Hepatocyte (in vitro differentiated cells): ENCODE measurements around the gene NFIX.

Source experiments
- EZH2 ChIP-seq: fragments of 200-600 bp; sonication (generic); IDR thresholded peaks from 2 replicates; pipeline ENCODE4 v1.6.1; 2016; ENCODE audit warnings: antibody characterized with exemption, mild to moderate bottlenecking, borderline replicate concordance
- TF ChIP-seq, protein P1 (sequence below): fragments of 200-600 bp; sonication (generic); IDR thresholded peaks from 2 replicates; pipeline ENCODE4 v1.5.1; 2016; ENCODE audit warnings: antibody characterized with exemption, mild to moderate bottlenecking; ENCODE audit not compliant: poor library complexity

DNA sequence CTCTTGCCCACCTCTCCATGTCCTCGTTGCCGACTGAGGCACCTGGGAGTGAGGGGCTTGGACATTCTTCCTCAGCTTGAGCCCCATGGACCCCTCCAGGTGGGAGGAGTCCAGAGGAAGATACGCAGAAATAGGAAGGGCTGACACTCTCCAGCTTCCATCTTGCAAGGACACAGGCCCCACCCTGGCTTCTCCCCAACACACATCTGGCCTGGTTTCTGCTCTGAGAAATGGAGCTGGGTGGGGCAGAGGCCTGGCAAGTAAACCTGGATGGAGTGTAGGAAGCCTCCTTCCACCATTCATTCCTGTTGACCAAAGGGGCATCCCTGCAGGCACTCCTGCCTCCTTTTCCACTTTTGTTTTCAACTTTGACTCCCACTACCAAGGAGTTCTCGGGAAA, 50.5 kb downstream of the NFIX start:
- TF ChIP-seq, protein P1, sequence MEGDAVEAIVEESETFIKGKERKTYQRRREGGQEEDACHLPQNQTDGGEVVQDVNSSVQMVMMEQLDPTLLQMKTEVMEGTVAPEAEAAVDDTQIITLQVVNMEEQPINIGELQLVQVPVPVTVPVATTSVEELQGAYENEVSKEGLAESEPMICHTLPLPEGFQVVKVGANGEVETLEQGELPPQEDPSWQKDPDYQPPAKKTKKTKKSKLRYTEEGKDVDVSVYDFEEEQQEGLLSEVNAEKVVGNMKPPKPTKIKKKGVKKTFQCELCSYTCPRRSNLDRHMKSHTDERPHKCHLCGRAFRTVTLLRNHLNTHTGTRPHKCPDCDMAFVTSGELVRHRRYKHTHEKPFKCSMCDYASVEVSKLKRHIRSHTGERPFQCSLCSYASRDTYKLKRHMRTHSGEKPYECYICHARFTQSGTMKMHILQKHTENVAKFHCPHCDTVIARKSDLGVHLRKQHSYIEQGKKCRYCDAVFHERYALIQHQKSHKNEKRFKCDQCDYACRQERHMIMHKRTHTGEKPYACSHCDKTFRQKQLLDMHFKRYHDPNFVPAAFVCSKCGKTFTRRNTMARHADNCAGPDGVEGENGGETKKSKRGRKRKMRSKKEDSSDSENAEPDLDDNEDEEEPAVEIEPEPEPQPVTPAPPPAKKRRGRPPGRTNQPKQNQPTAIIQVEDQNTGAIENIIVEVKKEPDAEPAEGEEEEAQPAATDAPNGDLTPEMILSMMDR = no peak
- TF ChIP-seq EZH2 = no peak
